ENCODE results near the gene DHX34. TPM values are rescaled to one million over a fixed set of nuclear protein-coding genes. Genes with fewer than 3 reads are reported as not detected.

DHX34 gene
- total and polyA plus RNA-seq, 8 donors: 9.4 to 18.2 (median 14.9) TPM

DNA sequence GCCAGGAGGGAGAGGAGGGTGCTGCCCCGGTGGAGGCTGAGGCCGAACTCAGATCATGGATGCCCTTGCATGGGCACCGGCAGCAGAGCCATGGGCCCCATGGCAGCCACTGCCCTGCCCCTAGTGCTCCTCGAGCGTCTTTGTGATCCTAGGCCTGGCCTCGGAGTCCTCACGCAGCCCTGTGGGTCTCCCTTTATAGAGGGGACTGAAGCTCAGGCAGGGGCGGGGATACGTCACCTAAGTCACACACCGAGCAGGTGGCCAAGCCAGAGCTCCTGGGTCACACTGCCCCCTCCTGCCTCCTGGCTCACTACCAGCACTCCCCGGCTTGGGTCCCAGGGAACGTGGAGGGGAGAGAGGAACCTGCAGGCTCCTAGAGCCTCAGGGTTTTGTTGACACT lies 28.7 kb downstream of the DHX34 start:
- Histone ChIP-seq H3K9me3 (no peaks in the 10 kb centered on the region), H3K4me1 (peaks cover 0 to 28% of the 10 kb centered on the region in 2 donors), H3K27ac (no peak overlapping the region), H3K27me3 (no peaks in the 10 kb centered on the region), H3K36me3 (peaks cover 0 to 100% of the 10 kb centered on the region in 2 donors), H3K4me3 (no peak overlapping the region)
- ATAC-seq: no peak
- intact Hi-C loops (cut with DNase I): no loop called here
- DNase-seq: no peak
- TF ChIP-seq, protein P1, sequence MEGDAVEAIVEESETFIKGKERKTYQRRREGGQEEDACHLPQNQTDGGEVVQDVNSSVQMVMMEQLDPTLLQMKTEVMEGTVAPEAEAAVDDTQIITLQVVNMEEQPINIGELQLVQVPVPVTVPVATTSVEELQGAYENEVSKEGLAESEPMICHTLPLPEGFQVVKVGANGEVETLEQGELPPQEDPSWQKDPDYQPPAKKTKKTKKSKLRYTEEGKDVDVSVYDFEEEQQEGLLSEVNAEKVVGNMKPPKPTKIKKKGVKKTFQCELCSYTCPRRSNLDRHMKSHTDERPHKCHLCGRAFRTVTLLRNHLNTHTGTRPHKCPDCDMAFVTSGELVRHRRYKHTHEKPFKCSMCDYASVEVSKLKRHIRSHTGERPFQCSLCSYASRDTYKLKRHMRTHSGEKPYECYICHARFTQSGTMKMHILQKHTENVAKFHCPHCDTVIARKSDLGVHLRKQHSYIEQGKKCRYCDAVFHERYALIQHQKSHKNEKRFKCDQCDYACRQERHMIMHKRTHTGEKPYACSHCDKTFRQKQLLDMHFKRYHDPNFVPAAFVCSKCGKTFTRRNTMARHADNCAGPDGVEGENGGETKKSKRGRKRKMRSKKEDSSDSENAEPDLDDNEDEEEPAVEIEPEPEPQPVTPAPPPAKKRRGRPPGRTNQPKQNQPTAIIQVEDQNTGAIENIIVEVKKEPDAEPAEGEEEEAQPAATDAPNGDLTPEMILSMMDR (IDR thresholded peaks at IDR 0.05): no peak

DNA sequence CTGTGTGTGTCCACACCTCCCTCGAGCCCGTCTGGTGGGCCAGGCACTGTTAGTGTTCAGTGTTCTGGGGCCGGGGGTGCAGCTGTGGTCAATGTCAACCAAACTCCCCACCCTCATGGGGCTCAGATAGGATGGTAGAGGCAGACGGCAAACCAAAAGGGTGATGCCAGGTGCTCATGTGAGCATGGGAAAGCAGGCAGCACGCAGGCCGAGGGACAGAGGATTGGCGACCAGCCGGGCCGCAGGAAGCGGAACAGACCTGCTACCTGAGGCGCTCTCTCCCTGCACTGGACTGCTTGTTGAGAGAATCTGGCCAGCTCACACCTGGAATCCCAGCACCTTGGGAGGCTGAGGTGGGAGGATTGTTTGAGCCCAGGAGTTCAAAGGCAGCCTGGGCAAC lies 29.1 kb downstream of the DHX34 start:
- H3K27ac ChIP-seq: no peak overlapping the region
- H3K27me3 ChIP-seq: no peaks in the 10 kb centered on the region
- intact Hi-C loops (cut with DNase I): no loop called here
- ATAC-seq: no peak
- DNase-seq: no peak
- H3K9me3 ChIP-seq: no peaks in the 10 kb centered on the region
- H3K36me3 ChIP-seq: peaks cover 0 to 95% of the 10 kb centered on the region in 2 donors
- peaks cover 0 to 32% of the 10 kb centered on the region in 2 donors for H3K4me1 ChIP-seq
- H3K4me3 ChIP-seq: no peak overlapping the region
- TF ChIP-seq, protein P1 (IDR thresholded peaks at IDR 0.05): no peak

DNA sequence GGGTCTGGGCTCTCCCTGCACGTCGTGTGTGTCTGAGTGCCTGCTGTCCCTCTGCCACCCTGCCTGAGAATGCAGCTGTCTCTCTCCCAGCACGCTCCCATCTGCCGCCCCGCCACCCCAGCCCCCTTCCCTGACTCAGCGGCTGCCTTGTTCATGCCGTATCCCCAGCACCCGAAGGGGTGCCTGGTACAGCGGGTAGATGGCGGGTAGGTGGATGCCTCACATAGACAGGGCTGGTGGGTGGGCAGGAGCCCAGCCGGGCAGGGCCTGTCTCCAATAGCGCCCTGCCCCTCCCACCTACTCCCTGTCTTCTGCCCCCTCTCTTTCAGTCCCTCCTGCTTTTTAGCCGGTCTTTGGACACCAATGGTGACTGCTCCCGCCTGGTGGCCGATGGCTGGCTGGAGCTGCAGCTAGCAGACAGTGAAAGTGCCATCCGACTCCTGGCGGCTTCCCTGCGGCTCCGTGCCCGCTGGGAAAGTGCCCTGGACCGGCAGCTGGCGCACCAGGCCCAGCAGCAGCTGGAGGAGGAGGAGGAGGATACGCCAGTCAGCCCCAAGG lies 30.3 kb downstream of the DHX34 start:
- peaks cover 0 to 83% of the 10 kb centered on the region in 2 donors for H3K36me3 ChIP-seq
- DNase-seq: no peak
- intact Hi-C loops (cut with DNase I): no loop called here

DNA sequence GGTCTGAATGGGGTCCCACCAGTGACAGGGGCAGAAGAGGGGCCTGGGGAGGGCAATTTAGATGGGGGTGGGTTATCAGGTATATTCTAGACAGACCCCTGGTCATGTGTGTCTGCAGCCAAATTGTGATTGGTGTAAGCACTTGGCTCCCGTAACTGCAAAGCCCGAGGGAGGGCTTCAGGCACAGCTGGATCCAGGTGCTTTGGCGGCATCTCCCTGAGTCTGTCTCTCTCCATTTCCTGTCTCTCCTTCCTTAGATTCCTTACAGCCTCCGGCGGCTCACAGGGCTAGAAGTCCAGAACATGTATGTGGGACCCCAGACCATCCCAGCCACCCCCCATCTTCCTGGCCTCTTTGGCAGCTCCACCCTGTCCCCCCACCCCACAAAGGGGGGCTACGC lies 31.4 kb downstream of the DHX34 start:
- no peaks in the 10 kb centered on the region for H3K9me3 ChIP-seq
- peaks cover 0 to 72% of the 10 kb centered on the region in 2 donors for H3K36me3 ChIP-seq
- ATAC-seq (no peak), DNase-seq (no peak)
- intact Hi-C loops (cut with DNase I): no loop called here
- no peak overlapping the region for H3K4me3 ChIP-seq
- H3K4me1 ChIP-seq: peaks cover 0 to 41% of the 10 kb centered on the region in 2 donors
- no peak overlapping the region for H3K27ac ChIP-seq
- H3K27me3 ChIP-seq: peaks cover 0 to 11% of the 10 kb centered on the region in 2 donors
- TF ChIP-seq, protein P1 (IDR thresholded peaks at IDR 0.05): no peak

More for the DNA sequence above, 30.3 kb downstream of the DHX34 start:
- no peaks in the 10 kb centered on the region for H3K9me3 ChIP-seq
- no peak overlapping the region for H3K27ac ChIP-seq
- no peak for ATAC-seq
- TF ChIP-seq, protein P1 (IDR thresholded peaks at IDR 0.05): no peak
- no peaks in the 10 kb centered on the region for H3K27me3 ChIP-seq
- no peak overlapping the region for H3K4me3 ChIP-seq
- peaks cover 0 to 41% of the 10 kb centered on the region in 2 donors for H3K4me1 ChIP-seq

DNA sequence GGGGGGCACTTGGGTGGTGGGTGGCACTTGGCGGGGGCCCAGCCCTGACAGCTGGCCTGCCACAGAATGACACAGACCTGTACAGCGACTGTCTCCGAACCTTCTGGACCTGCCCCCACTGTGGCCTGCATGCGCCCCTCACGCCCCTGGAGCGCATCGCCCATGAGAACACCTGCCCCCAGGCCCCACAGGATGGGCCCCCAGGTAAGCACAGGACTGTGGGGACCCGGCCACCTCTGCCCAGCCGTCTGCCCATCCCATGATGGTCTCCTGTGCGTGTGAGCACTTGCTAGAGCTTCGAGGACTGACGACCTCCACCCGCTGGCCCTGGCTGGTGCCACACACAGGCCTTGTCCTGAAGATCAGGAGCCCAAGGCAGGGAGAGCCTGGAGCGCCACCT lies 32.0 kb downstream of the DHX34 start:
- DNase-seq (no peak), ATAC-seq (no peak)
- Histone ChIP-seq H3K27ac (peak overlapping the region in 1 of 2 donors; percentile 70), H3K4me1 (peaks cover 0 to 44% of the 10 kb centered on the region in 2 donors), H3K27me3 (peaks cover 0 to 16% of the 10 kb centered on the region in 2 donors), H3K4me3 (no peak overlapping the region), H3K36me3 (peaks cover 0 to 66% of the 10 kb centered on the region in 2 donors), H3K9me3 (no peaks in the 10 kb centered on the region)
- intact Hi-C loops (cut with DNase I): no loop called here
- TF ChIP-seq, protein P1 (IDR thresholded peaks at IDR 0.05): no peak

Measured in left lung (tissue), 10 donors.